ENCODE data around the gene GALNT7. TPM values are rescaled to one million over a fixed set of nuclear protein-coding genes. Genes with fewer than 3 reads are reported as not detected.
A peak's percentile ranks its signal among the peaks of the same experiment; 100 is the strongest.

Gene GALNT7
- polyA plus RNA-seq, 1 of the 3 experiments (the other 2 are of a cell fraction), result 14.8 TPM

GRCh38 chr4:173270312-173271027, 101.9 kb downstream of the GALNT7 start:
- CTCF ChIA-PET, result interaction anchor here (0.7 to 3.9 kb wide), 8 partner anchors 10 to 246 kb away, joined by 3 to 23 read pairs (median 4); no protein-coding TSS in a partner anchor

GRCh38 chr4:173272314-173272713, 103.7 kb downstream of the GALNT7 start:
- H3K9me3 ChIP-seq, result no peaks in the 10 kb centered on the region
- H3K79me2 ChIP-seq (ENCODE audit: insufficient read depth), result no peaks in the 10 kb centered on the region
- H3K9me2 ChIP-seq, result no peaks in the 10 kb centered on the region
- no peak overlapping the region for H3K4me2 ChIP-seq
- ChIA-PET POLR2A (no interaction called here), CTCF (interaction anchor here (3.4 to 3.9 kb wide), 2 partner anchors 15 to 29 kb away, joined by 16 to 23 read pairs; no protein-coding TSS in a partner anchor)
- no peak overlapping the region for H3K4me3 ChIP-seq (ENCODE audit: low read depth in 2 of 2, low read length in 1 of 2)
- no peaks in the 10 kb centered on the region for H3F3A ChIP-seq (replicated peaks; ENCODE audit: insufficient read depth)
- no peaks in the 10 kb centered on the region for H3K27me3 ChIP-seq (ENCODE audit: insufficient read depth)
- no peak for DNase-seq
- H3K4me1 ChIP-seq (ENCODE audit: control insufficient read depth in 1 of 2, insufficient read depth in 2 of 2, low read depth in 1 of 2, low read length in 1 of 2), result peaks cover 10 to 12% of the 10 kb centered on the region in 2 experiments; a peak in 3 of 4 replicates
- no peaks in the 10 kb centered on the region for H4K20me1 ChIP-seq (ENCODE audit: insufficient read depth)
- 92% methylated on average over 5 of the region's 5 CpGs for WGBS (ENCODE audit: low lambda C conversion rate)
- H3K9ac ChIP-seq, result no peak overlapping the region
- H2AFZ ChIP-seq (ENCODE audit: low read depth), result no peak overlapping the region
- peaks cover 0 to 6% of the 10 kb centered on the region in 2 experiments for H3K36me3 ChIP-seq (replicated peaks in 1 of 2; ENCODE audit: control insufficient read depth in 1 of 2, insufficient read depth in 2 of 2, low read length in 1 of 2)
- H3K27ac ChIP-seq (ENCODE audit: low read depth in 2 of 2, low read length in 1 of 2), result no peak overlapping the region
- TF ChIP-seq TAF1 (IDR thresholded peaks at IDR 0.05; ENCODE audit: borderline replicate concordance, low read depth, low read length) (no peak), CHD2 (IDR thresholded peaks at IDR 0.05; ENCODE audit: low read length, partially characterized antibody) (no peak), YY1 (IDR thresholded peaks at IDR 0.05; ENCODE audit: low read depth) (no peak), RAD21 (IDR thresholded peaks at IDR 0.05; ENCODE audit: low read length) (no peak), TEAD4 (IDR thresholded peaks at IDR 0.05; ENCODE audit: borderline replicate concordance, insufficient read depth) (no peak), JUND (IDR thresholded peaks at IDR 0.05) (no peak), RCOR1 (IDR thresholded peaks at IDR 0.05; ENCODE audit: low read length) (no peak), RXRA (IDR thresholded peaks at IDR 0.05; ENCODE audit: borderline replicate concordance, low read depth) (no peak), MEF2A (IDR thresholded peaks at IDR 0.05; ENCODE audit: borderline replicate concordance, low read depth) (no peak), CTCF (IDR thresholded peaks at IDR 0.05) (no peak), SMC3 (IDR thresholded peaks at IDR 0.05; ENCODE audit: low read depth, low read length) (no peak), TCF12 (IDR thresholded peaks at IDR 0.05) (no peak), REST (IDR thresholded peaks at IDR 0.05; ENCODE audit: low read depth, low read length) (no peak)
- TF ChIP-seq, protein P1, sequence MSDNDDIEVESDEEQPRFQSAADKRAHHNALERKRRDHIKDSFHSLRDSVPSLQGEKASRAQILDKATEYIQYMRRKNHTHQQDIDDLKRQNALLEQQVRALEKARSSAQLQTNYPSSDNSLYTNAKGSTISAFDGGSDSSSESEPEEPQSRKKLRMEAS (IDR thresholded peaks at IDR 0.05; ENCODE audit: low read depth), result no peak

More at GRCh38 chr4:173270312-173271027, 101.9 kb downstream of the GALNT7 start:
- H3F3A ChIP-seq (replicated peaks; ENCODE audit: insufficient read depth), result no peaks in the 10 kb centered on the region
- H3K4me1 ChIP-seq (ENCODE audit: control insufficient read depth in 1 of 2, insufficient read depth in 2 of 2, low read depth in 1 of 2, low read length in 1 of 2), result peaks cover 12 to 15% of the 10 kb centered on the region in 2 experiments; a peak in 3 of 4 replicates
- 64% methylated on average over 4 of the region's 4 CpGs for WGBS (ENCODE audit: low lambda C conversion rate)
- TF ChIP-seq SIN3A (IDR thresholded peaks at IDR 0.05; ENCODE audit: borderline replicate concordance, low read depth, low read length) (no peak), NRF1 (IDR thresholded peaks at IDR 0.05; ENCODE audit: low read depth, low read length) (no peak), GATA2 (CRISPR knock-in tag; IDR thresholded peaks at IDR 0.05) (peak; percentile 53; the same call in 1 of the 2 replicates), EP300 (IDR thresholded peaks at IDR 0.05; ENCODE audit: borderline replicate concordance in 1 of 2, low read depth in 1 of 2, low read length in 1 of 2) (peak in 1 of 2 experiments; percentile 55; a peak in 2 of 4 replicates), TCF12 (IDR thresholded peaks at IDR 0.05) (peak; percentile 33; the same call in 1 of the 2 replicates), MXI1 (IDR thresholded peaks at IDR 0.05; ENCODE audit: low read depth, low read length) (peak; percentile 33; the same call in 1 of the 2 replicates), FOXM1 (IDR thresholded peaks at IDR 0.05; ENCODE audit: low read depth) (no peak), RAD21 (IDR thresholded peaks at IDR 0.05; ENCODE audit: low read length) (no peak), FOSL2 (IDR thresholded peaks at IDR 0.05; ENCODE audit: borderline replicate concordance, low read depth) (no peak), CHD2 (IDR thresholded peaks at IDR 0.05; ENCODE audit: low read length, partially characterized antibody) (no peak)
- TF ChIP-seq, protein P2, sequence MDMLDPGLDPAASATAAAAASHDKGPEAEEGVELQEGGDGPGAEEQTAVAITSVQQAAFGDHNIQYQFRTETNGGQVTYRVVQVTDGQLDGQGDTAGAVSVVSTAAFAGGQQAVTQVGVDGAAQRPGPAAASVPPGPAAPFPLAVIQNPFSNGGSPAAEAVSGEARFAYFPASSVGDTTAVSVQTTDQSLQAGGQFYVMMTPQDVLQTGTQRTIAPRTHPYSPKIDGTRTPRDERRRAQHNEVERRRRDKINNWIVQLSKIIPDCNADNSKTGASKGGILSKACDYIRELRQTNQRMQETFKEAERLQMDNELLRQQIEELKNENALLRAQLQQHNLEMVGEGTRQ (IDR thresholded peaks at IDR 0.05; ENCODE audit: borderline replicate concordance, low read depth, low read length), result no peak
- no peak overlapping the region for H3K4me3 ChIP-seq (ENCODE audit: low read depth in 2 of 2, low read length in 1 of 2)
- no peaks in the 10 kb centered on the region for H3K79me2 ChIP-seq (ENCODE audit: insufficient read depth)
- no peak overlapping the region for H2AFZ ChIP-seq (ENCODE audit: low read depth)
- no peak overlapping the region for H3K9ac ChIP-seq
- DNase-seq, result peak; percentile 32
- no peaks in the 10 kb centered on the region for H4K20me1 ChIP-seq (ENCODE audit: insufficient read depth)
- H3K9me2 ChIP-seq, result no peaks in the 10 kb centered on the region
- POLR2A ChIA-PET, result no interaction called here
- peaks cover 0 to 6% of the 10 kb centered on the region in 2 experiments for H3K36me3 ChIP-seq (replicated peaks in 1 of 2; ENCODE audit: control insufficient read depth in 1 of 2, insufficient read depth in 2 of 2, low read length in 1 of 2)
- H3K27ac ChIP-seq (ENCODE audit: low read depth in 2 of 2, low read length in 1 of 2), result peak overlapping the region in 1 of 2 experiments; percentile 53; a peak in 2 of 4 replicates
- no peak overlapping the region for H3K4me2 ChIP-seq
- no peaks in the 10 kb centered on the region for H3K9me3 ChIP-seq
- no peaks in the 10 kb centered on the region for H3K27me3 ChIP-seq (ENCODE audit: insufficient read depth)
